Measurements from ENCODE around the gene TAS2R4.
"Not testable (repeated sequence)": the region's sequence is repeated elsewhere in the genome, so short reads cannot be mapped to it uniquely, and the experiment has no call there.

The TAS2R4 gene

GRCh38 chr7:141752634-141753033 lies 23.8 kb upstream of the TAS2R4 start:
- Histone ChIP-seq H3K27me3 (ENCODE audit: control insufficient read depth, insufficient read depth, low read length) (no peaks in the 10 kb centered on the region), H3K4me2 (ENCODE audit: low read length) (no peak overlapping the region), H3K4me1 (ENCODE audit: control insufficient read depth, insufficient read depth, low read length) (no peaks in the 10 kb centered on the region), H3K36me3 (ENCODE audit: insufficient read depth, low read length) (peaks cover 73% of the 10 kb centered on the region), H3K9me3 (replicated peaks; ENCODE audit: low read length) (peaks cover 3% of the 10 kb centered on the region), H3K4me3 (ENCODE audit: low read length) (no peak overlapping the region), H3K9ac (ENCODE audit: low read depth, low read length) (no peak overlapping the region)

GRCh38 chr7:141754939-141755338 lies 21.5 kb upstream of the TAS2R4 start:
- Histone ChIP-seq H3K36me3 (ENCODE audit: insufficient read depth, low read length) (peaks cover 60% of the 10 kb centered on the region), H3K4me1 (ENCODE audit: control insufficient read depth, insufficient read depth, low read length) (no peaks in the 10 kb centered on the region), H3K4me2 (ENCODE audit: low read length) (no peak overlapping the region)

GRCh38 chr7:141763797-141764196 lies 12.7 kb upstream of the TAS2R4 start, which contains the start of gene TAS2R3:
TSS of gene TAS2R3 (plus strand) at chr7:141764097. CDS start at chr7:141764159, 62 bp downstream.
- Histone ChIP-seq H3K4me3 (ENCODE audit: low read length) (no peak within 1 kb of the TSS), H3K27me3 (ENCODE audit: control insufficient read depth, insufficient read depth, low read length) (no peaks in the 10 kb centered on the region), H3K4me2 (ENCODE audit: low read length) (no peak within 1 kb of the TSS), H3K36me3 (ENCODE audit: insufficient read depth, low read length) (peaks cover 33% of the 10 kb centered on the region), H3K4me1 (ENCODE audit: control insufficient read depth, insufficient read depth, low read length) (no peaks in the 10 kb centered on the region), H3K9ac (ENCODE audit: low read depth, low read length) (no peak within 1 kb of the TSS), H3K9me3 (replicated peaks; ENCODE audit: low read length) (no peaks in the 10 kb centered on the region)

More at GRCh38 chr7:141754939-141755338, 21.5 kb upstream of the TAS2R4 start:
- H3K27me3 ChIP-seq (ENCODE audit: control insufficient read depth, insufficient read depth, low read length): no peaks in the 10 kb centered on the region
- H3K9me3 ChIP-seq (replicated peaks; ENCODE audit: low read length): peaks cover 3% of the 10 kb centered on the region
- H3K9ac ChIP-seq (ENCODE audit: low read depth, low read length): no peak overlapping the region
- H3K4me3 ChIP-seq (ENCODE audit: low read length): no peak overlapping the region

- not testable (repeated sequence) for H3K9me3 ChIP-seq (replicated peaks; ENCODE audit: low read length); H3K4me1 ChIP-seq (ENCODE audit: control insufficient read depth, insufficient read depth, low read length); H3K27me3 ChIP-seq (ENCODE audit: control insufficient read depth, insufficient read depth, low read length); H3K4me3 ChIP-seq (ENCODE audit: low read length); H3K4me2 ChIP-seq (ENCODE audit: low read length); H3K36me3 ChIP-seq (ENCODE audit: insufficient read depth, low read length); H3K9ac ChIP-seq (ENCODE audit: low read depth, low read length)
These were observed 6.3 kb upstream of the TAS2R4 start for GRCh38 chr7:141770083-141770583.

GRCh38 chr7:141785706-141786552 lies 9.5 kb downstream of the TAS2R4 start:
- H3K4me3 ChIP-seq (ENCODE audit: low read length): no peak overlapping the region
- no peaks in the 10 kb centered on the region for H3K36me3 ChIP-seq (ENCODE audit: insufficient read depth, low read length)

GRCh38 chr7:141788296-141788695 lies 11.8 kb downstream of the TAS2R4 start:
- H3K4me3 ChIP-seq (ENCODE audit: low read length): no peak overlapping the region
- no peaks in the 10 kb centered on the region for H3K4me1 ChIP-seq (ENCODE audit: control insufficient read depth, insufficient read depth, low read length)
- no peak overlapping the region for H3K4me2 ChIP-seq (ENCODE audit: low read length)
- no peak overlapping the region for H3K9ac ChIP-seq (ENCODE audit: low read depth, low read length)
- no peaks in the 10 kb centered on the region for H3K27me3 ChIP-seq (ENCODE audit: control insufficient read depth, insufficient read depth, low read length)
- H3K9me3 ChIP-seq (replicated peaks; ENCODE audit: low read length): no peaks in the 10 kb centered on the region
- H3K36me3 ChIP-seq (ENCODE audit: insufficient read depth, low read length): no peaks in the 10 kb centered on the region

More at GRCh38 chr7:141785706-141786552, 9.5 kb downstream of the TAS2R4 start:
- no peak overlapping the region for H3K9ac ChIP-seq (ENCODE audit: low read depth, low read length)
- H3K9me3 ChIP-seq (replicated peaks; ENCODE audit: low read length): no peaks in the 10 kb centered on the region
- H3K27me3 ChIP-seq (ENCODE audit: control insufficient read depth, insufficient read depth, low read length): no peaks in the 10 kb centered on the region
- no peaks in the 10 kb centered on the region for H3K4me1 ChIP-seq (ENCODE audit: control insufficient read depth, insufficient read depth, low read length)
- H3K4me2 ChIP-seq (ENCODE audit: low read length): no peak overlapping the region

GRCh38 chr7:141789917-141790316 lies 13.4 kb downstream of the TAS2R4 start, which contains the start of gene TAS2R5:
TSS of gene TAS2R5 (plus strand) at chr7:141790217. CDS start at chr7:141790362, 145 bp downstream.
- Histone ChIP-seq H3K4me3 (ENCODE audit: low read length) (no peak within 1 kb of the TSS), H3K36me3 (ENCODE audit: insufficient read depth, low read length) (no peaks in the 10 kb centered on the region), H3K4me2 (ENCODE audit: low read length) (no peak within 1 kb of the TSS), H3K9ac (ENCODE audit: low read depth, low read length) (no peak within 1 kb of the TSS), H3K4me1 (ENCODE audit: control insufficient read depth, insufficient read depth, low read length) (no peaks in the 10 kb centered on the region), H3K27me3 (ENCODE audit: control insufficient read depth, insufficient read depth, low read length) (no peaks in the 10 kb centered on the region), H3K9me3 (replicated peaks; ENCODE audit: low read length) (no peaks in the 10 kb centered on the region)

GRCh38 chr7:141792526-141792925 lies 16.1 kb downstream of the TAS2R4 start:
- no peak overlapping the region for H3K9ac ChIP-seq (ENCODE audit: low read depth, low read length)
- H3K4me3 ChIP-seq (ENCODE audit: low read length): no peak overlapping the region

GRCh38 chr7:141820067-141820466 lies 43.6 kb downstream of the TAS2R4 start:
- H3K27me3 ChIP-seq (ENCODE audit: control insufficient read depth, insufficient read depth, low read length): no peaks in the 10 kb centered on the region
- no peaks in the 10 kb centered on the region for H3K4me1 ChIP-seq (ENCODE audit: control insufficient read depth, insufficient read depth, low read length)
- H3K4me3 ChIP-seq (ENCODE audit: low read length): no peak overlapping the region
- H3K4me2 ChIP-seq (ENCODE audit: low read length): no peak overlapping the region
- no peaks in the 10 kb centered on the region for H3K36me3 ChIP-seq (ENCODE audit: insufficient read depth, low read length)
- no peaks in the 10 kb centered on the region for H3K9me3 ChIP-seq (replicated peaks; ENCODE audit: low read length)
- H3K9ac ChIP-seq (ENCODE audit: low read depth, low read length): no peak overlapping the region

More at GRCh38 chr7:141792526-141792925, 16.1 kb downstream of the TAS2R4 start:
- no peaks in the 10 kb centered on the region for H3K4me1 ChIP-seq (ENCODE audit: control insufficient read depth, insufficient read depth, low read length)
- no peaks in the 10 kb centered on the region for H3K27me3 ChIP-seq (ENCODE audit: control insufficient read depth, insufficient read depth, low read length)
- H3K9me3 ChIP-seq (replicated peaks; ENCODE audit: low read length): no peaks in the 10 kb centered on the region
- H3K4me2 ChIP-seq (ENCODE audit: low read length): no peak overlapping the region
- H3K36me3 ChIP-seq (ENCODE audit: insufficient read depth, low read length): no peaks in the 10 kb centered on the region

GRCh38 chr7:141822432-141822831 lies 46.0 kb downstream of the TAS2R4 start:
- H3K4me3 ChIP-seq (ENCODE audit: low read length); H3K27me3 ChIP-seq (ENCODE audit: control insufficient read depth, insufficient read depth, low read length): not testable (repeated sequence)

More at GRCh38 chr7:141822432-141822831, 46.0 kb downstream of the TAS2R4 start:
- H3K9me3 ChIP-seq (replicated peaks; ENCODE audit: low read length); H3K9ac ChIP-seq (ENCODE audit: low read depth, low read length); H3K36me3 ChIP-seq (ENCODE audit: insufficient read depth, low read length); H3K4me1 ChIP-seq (ENCODE audit: control insufficient read depth, insufficient read depth, low read length); H3K4me2 ChIP-seq (ENCODE audit: low read length): not testable (repeated sequence)
